Activated CD4-positive, alpha-beta T cell treated with anti-CD3 and anti-CD28 coated beads, Interleukin-2, amount 50 U/mL, for 1 hour (primary cell): ENCODE measurements around the gene DCLK1.
"Not testable (repeated sequence)": the region's sequence is repeated elsewhere in the genome, so short reads cannot be mapped to it uniquely, and the experiment has no call there.

Source experiments
- DNase-seq: peaks from one replicate; pipeline ENCODE4 v3.0.0-alpha.2; 2020

DCLK1 gene

DNA sequence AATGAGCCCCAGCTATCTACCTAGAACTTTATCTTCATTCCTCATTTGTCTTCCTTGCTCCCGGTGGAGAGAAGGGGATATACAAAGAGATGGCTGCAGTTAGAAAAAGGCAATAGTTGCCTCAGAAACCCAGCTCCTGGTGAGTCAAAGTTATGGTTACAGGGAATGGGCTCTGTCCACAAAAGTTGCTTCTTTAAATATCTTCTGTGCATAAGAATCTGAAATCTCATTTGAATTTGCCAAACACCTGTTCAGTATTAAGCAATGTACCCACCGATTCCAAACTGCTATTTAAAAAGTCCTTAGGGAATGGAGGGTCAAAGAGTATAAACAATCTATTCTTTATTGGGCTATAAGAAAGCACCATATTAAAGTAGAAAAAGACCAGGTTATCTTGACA is 48.4 kb downstream of the DCLK1 start:
- DNase-seq, result no peak

GRCh38 chr13:36082396-36082795 is 48.8 kb downstream of the DCLK1 start:
- no peak for DNase-seq

DNA sequence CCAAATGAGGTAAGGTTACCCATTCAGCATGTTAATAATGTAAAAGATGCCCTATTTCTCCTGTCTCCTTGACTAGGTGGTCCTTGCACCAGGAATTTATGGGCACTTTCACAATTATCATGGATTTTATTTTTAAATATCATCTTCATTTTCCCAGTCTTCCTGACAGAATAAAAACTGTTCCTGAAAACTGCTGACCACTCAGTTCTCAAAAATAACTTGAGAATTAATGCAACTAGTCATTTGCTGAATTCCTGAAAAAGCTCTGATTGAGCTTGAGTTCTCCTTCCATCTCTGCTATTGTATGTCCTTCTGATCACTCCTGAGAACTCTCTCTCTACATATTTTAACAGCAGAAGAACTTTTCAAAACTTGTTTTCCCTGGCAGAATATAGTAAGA is 55.0 kb downstream of the DCLK1 start:
- DNase-seq, result no peak

DNA sequence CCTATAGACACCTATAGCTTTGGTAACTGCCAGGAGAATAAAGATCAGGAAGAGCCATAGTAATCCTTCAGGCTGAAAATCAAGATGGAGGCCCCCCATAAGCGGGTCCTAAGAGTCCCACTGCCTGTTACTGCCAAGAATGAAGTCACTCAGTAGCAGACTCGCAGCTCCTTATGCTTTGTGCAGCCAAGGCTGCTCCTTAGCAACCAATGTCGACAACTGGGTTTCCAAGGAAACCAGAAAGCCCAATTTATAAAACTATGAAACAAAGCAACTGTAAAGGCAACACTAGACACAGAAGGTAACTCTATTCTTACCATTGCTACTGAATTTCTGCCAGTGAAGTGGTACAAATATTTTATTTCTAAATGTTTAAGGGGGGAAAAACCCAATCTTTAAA is 56.5 kb downstream of the DCLK1 start:
- no peak for DNase-seq

DNA sequence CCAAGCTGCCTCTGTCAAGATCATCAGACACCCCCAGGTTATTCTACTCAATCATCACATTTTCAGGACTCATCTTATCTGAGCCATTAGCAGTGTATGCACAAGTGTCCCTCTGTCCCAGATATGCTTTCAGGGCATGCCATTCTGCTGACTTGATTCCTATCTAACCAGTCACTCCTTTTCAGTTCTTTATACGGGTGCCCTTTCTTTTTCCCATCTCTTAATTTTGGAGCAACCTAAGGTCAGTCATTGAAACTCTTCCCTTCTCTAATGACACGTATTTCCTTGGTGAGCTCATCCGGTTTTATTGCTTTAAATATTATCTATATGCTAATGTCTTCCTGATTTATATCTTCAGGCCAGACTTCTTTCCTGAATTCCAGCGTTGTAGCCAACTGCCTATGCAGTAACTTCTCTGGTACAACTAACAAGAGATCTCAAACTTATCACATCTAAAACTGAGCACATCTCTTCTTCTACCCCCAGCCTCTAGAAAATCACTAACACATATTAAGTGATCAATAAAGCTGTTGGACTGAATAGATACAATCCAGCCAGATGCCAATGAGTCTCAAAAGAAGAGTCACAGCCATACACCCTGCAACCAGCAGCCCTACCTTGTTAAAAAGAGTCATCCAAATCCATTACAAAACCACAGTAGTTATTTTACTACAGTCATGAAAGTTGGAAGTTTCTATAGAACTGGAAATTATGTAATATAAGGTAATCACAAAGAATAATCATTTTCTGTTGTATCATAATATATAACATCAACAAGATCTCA is 58.8 kb downstream of the DCLK1 start:
- no peak for DNase-seq

- DNase-seq, result not testable (repeated sequence)
These were observed 60.5 kb downstream of the DCLK1 start for GRCh38 chr13:36070504-36071192.

GRCh38 chr13:36069881-36070366 is 61.3 kb downstream of the DCLK1 start:
- no peak for DNase-seq

DNA sequence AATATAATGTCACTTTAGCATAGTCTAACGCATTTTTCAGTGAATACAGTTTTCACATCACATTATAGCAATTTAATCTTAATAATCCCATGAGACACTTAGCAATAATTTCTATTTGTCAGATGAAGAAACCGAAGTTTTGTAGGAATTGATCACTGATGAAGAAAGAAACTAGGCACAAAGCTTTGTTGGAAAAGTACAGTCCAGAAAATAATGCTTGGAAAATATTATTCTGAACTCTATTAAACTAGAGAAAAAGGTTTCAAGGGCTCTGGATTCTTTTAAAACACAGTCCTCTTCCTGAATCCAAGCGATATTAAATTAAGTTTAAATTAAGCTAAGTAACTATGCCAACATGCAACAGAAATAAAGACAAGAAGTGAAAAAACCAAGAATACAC is 62.2 kb downstream of the DCLK1 start:
- DNase-seq, result no peak

DNA sequence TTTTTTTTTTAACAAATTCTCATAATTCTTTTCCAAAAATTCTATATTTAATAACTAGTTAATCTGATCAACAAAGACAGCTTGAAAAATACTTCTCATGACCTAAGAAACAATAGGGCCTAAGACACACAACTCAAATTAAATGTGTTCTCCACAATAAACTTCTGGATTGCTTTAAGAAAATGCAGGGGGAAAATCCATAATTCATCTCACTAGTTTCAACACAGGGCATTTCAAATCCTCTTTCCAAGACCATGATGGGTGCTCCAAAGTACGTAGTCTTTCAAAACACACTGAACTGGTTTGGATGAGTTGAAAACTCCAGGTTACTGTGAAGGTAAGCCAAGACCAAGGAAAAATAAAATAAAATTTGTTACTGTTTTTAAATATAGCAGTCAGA is 62.6 kb downstream of the DCLK1 start:
- no peak for DNase-seq

DNA sequence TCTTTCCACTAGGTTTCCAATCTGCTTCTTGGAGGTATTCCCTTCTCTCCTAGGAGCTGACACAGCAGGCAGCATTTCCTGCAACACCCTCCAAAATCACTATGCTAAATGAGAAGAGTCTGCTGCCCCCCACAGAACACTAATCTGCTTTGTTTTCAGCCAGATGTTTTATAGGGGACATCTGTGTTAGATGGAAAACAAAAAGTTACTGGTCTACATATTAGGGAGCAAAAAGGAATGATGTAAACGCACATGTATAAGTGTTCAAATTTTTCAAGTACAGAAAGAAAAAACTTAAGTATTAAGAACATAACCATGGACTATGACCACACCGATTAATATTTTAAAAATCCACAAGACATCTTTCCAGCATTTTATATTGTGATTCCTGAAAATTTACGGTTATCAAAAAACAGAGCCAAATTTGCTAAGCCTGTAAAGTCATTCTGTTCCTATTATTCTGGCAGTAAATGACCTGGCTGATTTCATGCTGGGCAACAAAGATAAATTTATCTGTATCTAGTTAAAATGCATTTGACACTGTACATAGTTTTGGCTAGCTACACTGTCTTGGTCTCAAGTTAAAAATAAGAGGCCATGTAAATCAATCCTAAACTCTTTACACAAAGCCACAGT is 63.3 kb downstream of the DCLK1 start:
- DNase-seq, result no peak

- DNase-seq, result no peak
These were observed 68.9 kb downstream of the DCLK1 start for GRCh38 chr13:36062249-36062648.

- DNase-seq, result no peak
These were observed 69.6 kb downstream of the DCLK1 start for GRCh38 chr13:36061621-36062020.

DNA sequence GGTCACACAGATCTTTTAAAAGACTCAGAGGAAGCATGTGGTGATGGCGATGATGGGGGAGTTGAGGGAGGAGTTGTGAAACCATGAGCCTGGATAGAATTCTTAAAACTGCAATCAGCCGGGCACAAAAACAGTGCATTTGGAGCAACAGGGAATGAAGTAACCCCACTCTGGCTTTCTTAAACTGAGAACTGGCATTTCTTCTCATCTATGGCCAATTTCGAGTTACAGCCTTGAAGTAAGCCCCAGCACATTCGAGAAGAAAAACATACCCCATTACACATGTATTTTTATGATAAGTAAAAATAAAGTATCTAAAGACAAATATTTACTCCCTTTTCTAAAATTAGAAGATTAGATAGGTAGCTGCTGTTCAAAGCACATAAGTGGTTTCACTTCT is 70.1 kb downstream of the DCLK1 start:
- no peak for DNase-seq

DNA sequence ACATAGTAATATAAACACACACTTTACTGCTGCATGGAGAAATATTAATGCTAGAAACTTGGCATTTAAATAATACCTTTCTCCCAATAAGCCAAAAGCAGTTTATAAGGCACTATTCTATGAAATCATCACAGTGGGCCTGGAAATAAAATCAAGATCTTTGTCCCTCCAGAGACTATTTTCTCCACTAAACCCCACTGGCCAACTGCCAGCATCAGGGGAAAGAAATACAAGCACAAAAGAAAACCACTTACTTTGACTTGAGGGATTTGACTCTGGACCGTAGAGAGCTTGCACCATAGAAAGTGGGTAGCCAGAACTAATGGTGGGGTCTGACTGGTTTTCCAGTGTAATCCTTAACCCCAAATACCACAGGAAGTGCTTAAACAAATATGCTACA is 71.9 kb downstream of the DCLK1 start:
- no peak for DNase-seq

DNA sequence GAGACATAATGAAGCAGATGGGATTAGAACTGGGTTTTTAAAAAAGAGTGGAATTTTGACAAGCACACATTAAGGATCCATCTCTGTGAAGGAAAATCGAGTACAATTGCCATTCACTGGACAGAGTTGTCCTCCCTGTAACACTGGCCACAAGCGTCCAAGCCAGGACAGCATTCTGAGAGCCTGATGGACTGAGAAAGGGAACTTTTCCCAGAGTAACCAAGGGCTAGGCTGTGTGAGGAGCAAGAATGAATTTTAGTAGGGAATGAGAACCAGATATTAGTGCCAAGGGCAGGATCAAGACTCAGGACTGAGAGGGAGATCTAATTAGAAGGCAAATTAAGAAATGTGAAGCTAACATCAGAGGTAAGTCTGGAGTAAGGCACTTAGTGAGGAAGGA is 73.1 kb downstream of the DCLK1 start:
- no peak for DNase-seq

GRCh38 chr13:36057547-36057946 is 73.6 kb downstream of the DCLK1 start:
- DNase-seq, result no peak

- DNase-seq, result no peak
These were observed 74.1 kb downstream of the DCLK1 start for GRCh38 chr13:36057041-36057440.

DNA sequence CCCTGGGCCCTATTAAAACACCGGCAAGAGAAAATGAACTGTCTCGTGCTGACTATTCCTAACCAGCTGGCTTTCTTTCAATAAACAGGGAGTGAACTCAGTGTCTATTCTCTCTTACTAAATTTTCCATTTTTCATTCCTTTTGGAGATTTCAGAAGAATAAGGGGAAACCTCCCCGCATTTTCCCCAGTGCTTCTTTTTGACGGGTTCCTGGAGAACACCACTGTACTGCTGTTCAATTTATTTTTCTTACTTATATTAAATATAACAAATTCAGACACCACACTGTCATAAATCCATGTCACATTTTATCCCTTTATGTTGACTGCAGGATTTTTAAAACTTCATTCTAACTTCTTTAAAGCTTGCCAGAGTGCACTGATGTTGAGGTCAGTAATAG is 75.8 kb downstream of the DCLK1 start:
- no peak for DNase-seq

- no peak for DNase-seq
These were observed 77.1 kb downstream of the DCLK1 start for GRCh38 chr13:36054041-36054440.

DNA sequence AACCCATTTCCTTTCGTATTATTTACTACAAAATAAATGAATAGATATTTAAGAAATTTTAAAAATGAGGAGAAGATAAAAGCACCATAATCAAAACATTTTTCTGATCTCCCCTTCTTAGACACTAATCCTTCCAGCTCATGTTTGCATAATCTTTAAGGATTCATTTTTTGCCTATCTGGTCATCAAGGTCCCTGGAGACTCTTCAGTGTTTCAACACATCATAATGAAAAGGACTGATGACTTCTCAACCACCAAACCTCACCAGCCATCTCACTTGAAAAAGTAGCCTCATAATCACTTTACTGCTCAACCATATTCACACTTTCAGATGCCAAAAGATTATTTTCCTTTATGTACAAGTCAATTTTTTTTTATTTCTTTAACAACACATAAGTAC is 80.1 kb downstream of the DCLK1 start:
- DNase-seq, result no peak

DNA sequence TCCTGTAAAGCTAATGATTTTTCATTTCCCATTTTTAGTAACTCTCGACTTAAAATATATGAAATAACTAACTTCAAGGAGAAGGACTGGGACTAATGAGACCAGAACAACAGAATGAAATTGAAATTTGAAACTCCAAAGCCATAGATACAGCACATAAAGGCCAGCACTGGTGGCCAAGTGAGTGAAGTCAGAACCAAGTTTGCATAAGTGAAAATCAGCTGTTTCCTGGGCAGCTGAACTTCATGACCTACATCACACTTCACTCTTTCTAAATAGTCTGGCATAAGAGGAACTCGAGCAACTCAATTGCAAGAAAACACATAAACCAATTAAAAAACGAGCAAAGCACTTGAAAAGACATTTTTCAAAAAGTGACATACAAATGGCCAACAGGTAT is 84.5 kb downstream of the DCLK1 start:
- DNase-seq, result no peak

DNA sequence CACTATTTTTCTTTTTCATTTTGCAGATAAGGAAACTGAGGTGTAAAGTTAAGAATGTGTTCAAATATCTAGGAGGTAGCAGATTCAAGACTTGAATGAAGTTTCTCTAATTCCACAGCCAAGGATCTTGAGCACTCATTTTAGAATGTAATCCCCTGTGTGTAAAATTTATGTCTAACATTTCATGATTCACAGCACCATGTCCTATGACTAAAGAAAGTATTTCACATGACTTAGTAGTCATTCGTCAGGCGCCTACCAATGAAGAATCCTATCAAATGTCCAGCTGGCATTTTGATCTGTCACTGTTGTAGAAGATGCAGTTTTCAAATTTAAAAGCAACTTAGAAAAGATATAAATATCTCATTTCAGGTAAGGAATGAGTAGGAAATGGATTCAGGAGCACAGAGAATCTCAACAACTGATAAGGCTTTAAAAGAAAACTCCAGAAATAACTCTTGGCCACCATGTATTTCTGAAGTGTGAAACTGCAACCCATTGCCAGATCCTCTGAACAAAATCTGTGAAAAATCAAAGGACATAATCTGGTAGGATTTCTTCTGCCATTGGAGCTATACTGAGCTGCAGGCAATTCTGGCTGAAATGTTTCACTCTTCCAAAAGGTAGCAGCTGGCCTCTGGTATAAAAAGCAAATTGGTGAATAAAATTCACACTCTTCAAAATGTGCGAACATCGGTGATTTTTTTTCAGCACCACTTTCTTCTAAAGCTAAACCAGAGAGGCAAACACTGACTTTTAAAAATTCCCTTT is 92.2 kb downstream of the DCLK1 start:
- DNase-seq, result no peak

DNA sequence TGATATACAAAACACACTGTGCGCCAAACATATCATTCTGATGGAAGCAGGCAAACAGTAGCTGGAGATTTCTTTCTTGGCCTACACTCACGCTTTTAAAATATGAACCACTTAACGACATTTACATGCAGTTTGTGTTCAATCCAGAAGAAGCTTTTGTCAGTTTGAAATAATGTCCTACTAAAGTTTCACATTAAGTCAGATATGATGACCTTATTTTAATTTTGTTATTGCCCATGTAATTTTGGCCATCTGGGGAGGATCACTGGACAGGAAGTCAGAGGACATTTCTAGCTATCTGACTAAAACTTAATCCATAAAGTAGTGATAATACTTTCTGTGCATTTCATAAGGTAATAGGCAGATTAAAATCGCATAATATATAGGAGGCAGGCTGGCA is 98.1 kb downstream of the DCLK1 start:
- DNase-seq, result no peak
